Loucy (cell line): ENCODE data around the gene NR2F1-AS1.

ENCODE experiments used
- EZH2phosphoT487 ChIP-seq: fragments of 200-600 bp; IDR thresholded peaks from 2 replicates; pipeline ENCODE4 v1.6.1; 2018; ENCODE audit warnings: antibody characterized with exemption, mild to moderate bottlenecking, moderate library complexity, borderline replicate concordance
- TF ChIP-seq, protein P1 (sequence below): fragments of 200-600 bp; sonication (generic); conservative IDR thresholded peaks from 2 replicates; pipeline ENCODE4 v1.5.1; 2014; ENCODE audit warnings: mild to moderate bottlenecking, antibody characterized with exemption, low read length

DNA sequence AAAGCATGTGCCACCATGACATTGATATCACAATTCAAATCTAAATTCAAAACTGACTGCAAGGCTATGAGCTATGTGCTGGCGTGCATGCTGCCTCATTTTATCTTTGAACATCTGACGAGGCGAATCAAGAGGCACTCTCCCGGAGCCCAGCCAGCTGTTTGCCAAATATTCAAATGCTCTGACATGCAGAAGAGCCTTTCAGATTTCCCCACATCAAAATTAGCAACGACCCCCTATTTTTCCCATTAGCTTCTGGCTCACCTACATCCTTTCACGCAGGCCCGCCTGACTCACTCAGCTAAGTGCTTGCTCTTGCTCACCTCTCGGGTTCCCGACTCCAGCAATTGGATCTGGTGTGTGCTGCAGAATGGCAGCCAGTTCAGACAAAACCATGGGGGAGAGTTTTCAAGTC, 159.0 kb downstream of the NR2F1-AS1 start:
- TF ChIP-seq, protein P1, sequence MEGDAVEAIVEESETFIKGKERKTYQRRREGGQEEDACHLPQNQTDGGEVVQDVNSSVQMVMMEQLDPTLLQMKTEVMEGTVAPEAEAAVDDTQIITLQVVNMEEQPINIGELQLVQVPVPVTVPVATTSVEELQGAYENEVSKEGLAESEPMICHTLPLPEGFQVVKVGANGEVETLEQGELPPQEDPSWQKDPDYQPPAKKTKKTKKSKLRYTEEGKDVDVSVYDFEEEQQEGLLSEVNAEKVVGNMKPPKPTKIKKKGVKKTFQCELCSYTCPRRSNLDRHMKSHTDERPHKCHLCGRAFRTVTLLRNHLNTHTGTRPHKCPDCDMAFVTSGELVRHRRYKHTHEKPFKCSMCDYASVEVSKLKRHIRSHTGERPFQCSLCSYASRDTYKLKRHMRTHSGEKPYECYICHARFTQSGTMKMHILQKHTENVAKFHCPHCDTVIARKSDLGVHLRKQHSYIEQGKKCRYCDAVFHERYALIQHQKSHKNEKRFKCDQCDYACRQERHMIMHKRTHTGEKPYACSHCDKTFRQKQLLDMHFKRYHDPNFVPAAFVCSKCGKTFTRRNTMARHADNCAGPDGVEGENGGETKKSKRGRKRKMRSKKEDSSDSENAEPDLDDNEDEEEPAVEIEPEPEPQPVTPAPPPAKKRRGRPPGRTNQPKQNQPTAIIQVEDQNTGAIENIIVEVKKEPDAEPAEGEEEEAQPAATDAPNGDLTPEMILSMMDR, result no peak
- no peak for TF ChIP-seq EZH2phosphoT487
